Measurements from ENCODE around the gene C1QTNF3.
"Not testable (repeated sequence)": the region's sequence is repeated elsewhere in the genome, so short reads cannot be mapped to it uniquely, and the experiment has no call there.

C1QTNF3 gene

GRCh38 chr5:34017254-34017653 lies 25.8 kb downstream of the C1QTNF3 start:
- no peak for DNase-seq

- no peak for DNase-seq
These were observed 26.3 kb downstream of the C1QTNF3 start for GRCh38 chr5:34016750-34017149.

- no peak for DNase-seq
These were observed 26.8 kb downstream of the C1QTNF3 start for GRCh38 chr5:34016222-34016621.

GRCh38 chr5:34015120-34015822 lies 27.7 kb downstream of the C1QTNF3 start:
- no peak for DNase-seq

GRCh38 chr5:34014626-34015025 lies 28.4 kb downstream of the C1QTNF3 start:
- DNase-seq: no peak

- no peak for DNase-seq
These were observed 29.5 kb downstream of the C1QTNF3 start for GRCh38 chr5:34013547-34013946.

- no peak for DNase-seq
These were observed 30.2 kb downstream of the C1QTNF3 start for GRCh38 chr5:34012791-34013190.

GRCh38 chr5:34011536-34011935 lies 31.5 kb downstream of the C1QTNF3 start:
- no peak for DNase-seq

GRCh38 chr5:34010146-34010545 lies 32.9 kb downstream of the C1QTNF3 start:
- not testable (repeated sequence) for DNase-seq

GRCh38 chr5:34009610-34010009 lies 33.4 kb downstream of the C1QTNF3 start:
- DNase-seq: no peak

- no peak for DNase-seq
These were observed 34.2 kb downstream of the C1QTNF3 start for GRCh38 chr5:34008802-34009201.

- DNase-seq: peak; percentile 72 to 78
These were observed 35.1 kb downstream of the C1QTNF3 start, which contains the start of gene AMACR for GRCh38 chr5:34007621-34008600. TSS of gene AMACR (minus strand) at chr5:34008050. CDS start at chr5:34008019, 31 bp downstream.

GRCh38 chr5:34007201-34007620 lies 35.8 kb downstream of the C1QTNF3 start:
- DNase-seq: no peak

- no peak for DNase-seq
These were observed 37.3 kb downstream of the C1QTNF3 start for GRCh38 chr5:34005681-34006080.

- DNase-seq: no peak
These were observed 37.8 kb downstream of the C1QTNF3 start for GRCh38 chr5:34005211-34005610.

- DNase-seq: no peak
These were observed 39.1 kb downstream of the C1QTNF3 start for GRCh38 chr5:34003941-34004340.

- no peak for DNase-seq
These were observed 40.2 kb downstream of the C1QTNF3 start for GRCh38 chr5:34002629-34003328.

- DNase-seq: no peak
These were observed 41.7 kb downstream of the C1QTNF3 start for GRCh38 chr5:34001241-34001841.

- DNase-seq: no peak
These were observed 43.0 kb downstream of the C1QTNF3 start for GRCh38 chr5:33999978-34000377.

GRCh38 chr5:33997331-33997983 lies 45.6 kb downstream of the C1QTNF3 start:
- peak in 1 of 2 experiments; percentile 3 for DNase-seq

- DNase-seq: no peak
These were observed 47.1 kb downstream of the C1QTNF3 start for GRCh38 chr5:33995865-33996264.

- no peak for DNase-seq
These were observed 48.2 kb downstream of the C1QTNF3 start for GRCh38 chr5:33994845-33995244.

Data from activated CD4-positive, alpha-beta T cell treated with anti-CD3 and anti-CD28 coated beads, Interleukin-2, amount 50 U/mL, for 4 hours (primary cell).